Gastroesophageal sphincter (tissue), 3 donors: ENCODE measurements around the gene GDPGP1.

ENCODE experiments used
- CTCF ChIP-seq, 4 experiments: fragments of 200-600 bp in 2 of 4; fragments of 450-650 bp in 2 of 4; sonication (generic) in 1 of 4; IDR thresholded peaks; one replicate each; pipeline ENCODE4 v1.5.1; 2017 to 2019; ENCODE audit warnings: antibody characterized with exemption in 4 of 4, mild to moderate bottlenecking in 2 of 4, moderate library complexity in 2 of 4
- EP300 ChIP-seq: sonication (generic); formaldehyde crosslinking; IDR thresholded peaks from one replicate; pipeline ENCODE4 v1.6.1; 2017; ENCODE audit warnings: antibody characterized with exemption, mild to moderate bottlenecking
- POLR2AphosphoS5 ChIP-seq: sonication (generic); formaldehyde crosslinking; IDR thresholded peaks from one replicate; pipeline ENCODE4 v1.6.1; 2017; ENCODE audit warnings: antibody characterized with exemption

- TF ChIP-seq CTCF (IDR thresholded peaks at IDR 0.05) = no peak
- no peak for TF ChIP-seq POLR2AphosphoS5
- TF ChIP-seq EP300 = no peak
Observed at GRCh38 chr15:90202929-90203328, 31.1 kb upstream of the GDPGP1 start.
